HG03575 (cell line): ENCODE measurements around the gene AMN.

Source experiments
- ATAC-seq: cut with Tn5 transposase; IDR thresholded peaks from one replicate; pipeline ENCODE4 v1.9.1; 2021; ENCODE audit not compliant: unreplicated experiment, insufficient number of reproducible peaks, low FRiP score; ENCODE audit errors: extremely low read depth

Gene AMN

DNA sequence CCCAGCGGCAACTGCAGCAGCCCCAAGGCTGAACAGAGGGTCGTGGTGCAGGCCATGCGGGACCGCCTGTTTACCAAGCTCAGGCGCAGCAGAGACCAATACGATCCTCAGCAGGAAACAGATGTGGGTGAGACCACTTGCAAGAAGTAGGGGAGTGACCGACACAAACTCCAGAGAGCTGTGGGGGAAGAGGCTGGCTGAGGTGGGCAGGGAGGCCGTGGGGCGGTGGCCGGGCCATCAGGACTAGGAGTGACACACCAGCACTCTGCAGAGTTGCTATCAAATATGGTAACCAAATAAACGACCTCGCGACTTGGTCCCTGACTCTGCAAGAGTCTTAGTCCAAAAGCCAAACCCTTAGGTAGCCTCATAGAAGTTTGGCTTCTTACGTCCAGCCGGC, 30.6 kb downstream of the AMN start:
- ATAC-seq, result no peak

DNA sequence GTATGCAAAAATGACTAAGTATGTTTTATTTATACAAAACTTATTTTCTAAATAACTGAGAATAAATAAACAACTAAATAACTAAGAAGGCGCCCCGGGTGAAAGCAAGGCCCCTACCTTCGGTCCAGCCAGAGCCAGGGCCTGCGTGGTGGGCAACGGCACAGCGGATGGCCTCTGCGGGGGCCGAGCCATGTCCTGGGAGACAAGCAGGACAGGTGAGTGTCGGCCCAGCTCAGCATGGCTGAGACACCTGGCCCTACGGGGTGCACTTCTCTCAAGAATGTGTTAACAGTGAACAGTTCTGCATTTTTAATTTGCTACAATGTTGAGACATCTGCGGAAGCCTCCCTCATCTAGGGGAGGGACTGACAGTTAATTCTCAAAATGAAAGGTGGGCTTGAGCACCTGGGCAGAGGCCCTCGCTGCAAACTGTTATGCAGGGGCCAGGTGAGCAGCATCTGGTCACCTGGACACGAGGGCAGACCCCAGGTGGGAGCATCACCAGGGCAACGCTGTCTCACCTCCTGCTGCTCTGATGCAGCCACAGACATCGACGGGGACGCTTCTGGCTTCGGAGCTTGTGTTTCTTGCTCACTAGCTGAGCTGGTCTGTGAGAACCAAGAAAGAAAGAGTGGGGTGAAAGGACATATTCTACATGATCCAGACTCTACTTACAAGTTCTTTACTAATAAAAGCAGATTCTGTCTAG, 31.8 kb downstream of the AMN start:
- no peak for ATAC-seq

DNA sequence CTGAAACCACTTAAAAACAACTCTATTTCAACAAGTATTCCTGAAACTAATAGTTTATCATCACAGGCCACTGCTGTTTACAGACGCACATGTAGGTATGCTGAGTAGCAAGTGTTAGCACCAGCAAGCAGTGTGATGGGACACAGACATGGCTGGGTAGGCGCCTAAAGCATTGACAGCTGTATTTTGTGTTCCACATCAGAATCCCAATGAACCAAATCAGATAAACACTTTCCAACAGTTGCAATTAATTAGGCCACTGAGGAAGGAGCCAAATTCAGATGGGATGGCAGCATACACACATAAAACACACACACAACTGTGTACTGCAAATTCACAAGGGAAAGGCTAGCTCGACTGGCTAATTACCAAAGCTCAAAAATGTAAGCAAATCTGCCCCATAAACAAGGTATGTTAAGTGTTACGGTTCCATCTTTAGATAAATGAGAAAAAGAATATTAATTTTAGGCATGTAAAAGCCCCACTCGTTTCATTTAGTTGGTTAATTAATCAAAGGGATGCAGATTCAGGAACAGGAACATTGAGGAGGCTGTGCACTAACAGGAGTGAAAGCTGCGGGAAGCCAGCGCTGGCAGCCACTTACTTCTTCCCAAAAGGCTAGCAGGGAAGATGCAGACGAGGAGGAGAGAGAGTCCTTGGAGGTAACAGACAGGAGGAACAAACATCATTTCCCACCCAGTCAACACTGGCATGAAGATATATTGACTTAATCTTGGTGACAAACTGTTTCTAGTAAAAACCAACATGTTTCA, 33.4 kb downstream of the AMN start:
- ATAC-seq, result no peak

DNA sequence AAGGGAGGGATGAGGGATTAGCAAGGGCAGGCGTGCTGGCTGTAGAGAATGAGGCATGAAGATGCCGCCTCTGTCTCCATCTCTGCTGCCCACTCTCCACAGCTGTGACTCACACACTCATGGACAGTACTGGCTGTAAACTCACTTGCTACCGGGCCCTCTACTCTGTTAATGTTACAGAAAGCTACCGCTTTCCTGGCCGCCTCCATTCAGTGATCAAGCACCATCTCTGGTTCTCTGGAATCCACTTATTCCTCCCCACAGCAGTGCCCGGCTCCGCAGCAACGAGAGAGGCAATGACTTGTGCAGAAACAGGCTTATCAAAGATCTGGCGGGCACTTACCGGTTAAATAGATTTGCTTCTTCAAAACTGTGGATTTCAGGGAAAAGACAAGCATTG, 34.8 kb downstream of the AMN start:
- ATAC-seq, result no peak

DNA sequence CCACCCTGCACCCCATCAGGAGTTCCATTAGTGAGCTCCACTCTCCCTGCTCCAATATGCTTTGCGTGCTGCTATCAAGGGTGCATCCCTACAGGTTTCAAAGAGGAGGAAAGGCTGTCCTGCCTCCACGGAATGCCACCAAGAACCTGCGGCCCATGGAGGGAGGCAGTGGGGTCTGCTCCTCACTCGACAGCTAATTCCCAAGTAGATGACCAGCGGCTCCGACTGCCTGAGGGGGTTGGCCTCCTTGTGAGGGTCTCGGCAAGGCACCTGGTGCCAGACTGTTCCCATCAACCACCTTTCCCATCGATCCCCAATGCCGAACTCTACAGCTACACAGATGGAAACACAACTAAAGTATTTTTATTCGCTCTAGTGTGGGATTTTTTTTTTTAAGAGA, 36.0 kb downstream of the AMN start:
- no peak for ATAC-seq

DNA sequence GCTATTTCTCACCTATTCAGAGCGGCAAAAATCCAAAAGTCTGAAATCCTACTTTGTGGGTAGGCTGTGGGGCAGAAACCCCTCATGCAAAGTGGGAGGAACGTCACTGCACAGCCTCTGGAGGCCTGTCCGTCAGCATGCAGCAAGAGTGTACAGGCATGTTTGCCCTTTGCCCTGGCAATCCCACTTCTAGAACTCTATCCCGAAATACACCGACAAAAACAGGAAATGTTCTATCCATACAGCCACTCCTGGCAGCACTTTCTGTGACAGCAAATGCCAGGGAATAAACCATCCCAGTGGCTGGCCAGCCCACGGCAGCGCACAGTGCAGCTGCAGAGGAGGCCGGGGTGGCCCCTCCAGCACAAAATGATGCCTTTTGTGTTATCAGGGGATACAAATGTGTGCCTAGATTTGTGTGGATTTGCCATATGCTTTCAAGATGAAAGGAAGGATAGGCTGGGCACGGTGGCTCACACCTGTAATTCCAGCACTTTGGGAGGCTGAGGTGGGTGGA, 39.7 kb downstream of the AMN start:
- ATAC-seq, result no peak

DNA sequence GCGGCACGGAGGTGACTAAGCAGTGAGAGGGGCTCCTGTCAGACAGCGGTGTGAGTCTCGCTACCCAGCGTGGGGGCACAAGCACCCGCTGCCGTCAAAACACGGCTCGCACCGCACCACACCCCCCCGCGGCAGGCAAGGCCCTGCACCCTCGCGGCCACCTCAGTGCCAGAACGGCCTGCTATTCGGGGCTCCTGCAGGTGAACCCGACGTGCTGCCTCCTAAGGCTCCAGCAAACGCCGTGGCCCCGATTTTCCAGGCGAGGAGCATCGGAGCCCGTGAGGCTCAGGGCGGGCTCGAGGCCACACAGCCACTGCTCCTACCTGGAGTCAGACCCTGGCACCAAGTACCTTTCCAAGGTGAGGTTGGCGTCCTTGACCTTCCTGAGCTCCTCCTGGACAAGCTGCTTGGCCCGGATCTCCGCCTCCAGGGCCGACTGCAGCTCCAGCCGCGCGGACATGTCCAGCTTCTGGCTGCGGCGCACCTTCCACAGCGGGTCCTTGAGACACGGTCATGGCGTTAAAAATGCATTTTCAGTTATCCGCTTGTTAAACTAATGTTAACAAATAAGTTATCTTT, 41.8 kb downstream of the AMN start:
- no peak for ATAC-seq

DNA sequence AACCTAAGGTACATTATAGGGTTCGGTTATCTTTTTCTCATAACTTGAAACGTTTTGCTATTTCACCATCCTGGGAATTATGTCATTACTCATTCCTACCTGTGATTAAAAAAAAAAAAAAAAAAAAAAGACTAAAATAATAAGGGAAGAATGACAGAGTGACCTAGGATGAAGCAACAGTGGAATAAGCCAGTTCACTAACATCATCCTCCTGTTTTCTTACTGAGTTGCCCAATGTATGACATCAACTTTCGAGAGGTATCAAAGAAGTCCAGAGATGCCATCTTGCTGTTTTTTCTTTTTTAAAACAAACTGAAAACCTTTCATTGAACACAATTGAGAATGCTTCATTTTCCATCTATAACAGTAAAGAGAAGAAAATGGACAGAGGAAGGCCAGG, 42.8 kb downstream of the AMN start:
- ATAC-seq, result no peak

DNA sequence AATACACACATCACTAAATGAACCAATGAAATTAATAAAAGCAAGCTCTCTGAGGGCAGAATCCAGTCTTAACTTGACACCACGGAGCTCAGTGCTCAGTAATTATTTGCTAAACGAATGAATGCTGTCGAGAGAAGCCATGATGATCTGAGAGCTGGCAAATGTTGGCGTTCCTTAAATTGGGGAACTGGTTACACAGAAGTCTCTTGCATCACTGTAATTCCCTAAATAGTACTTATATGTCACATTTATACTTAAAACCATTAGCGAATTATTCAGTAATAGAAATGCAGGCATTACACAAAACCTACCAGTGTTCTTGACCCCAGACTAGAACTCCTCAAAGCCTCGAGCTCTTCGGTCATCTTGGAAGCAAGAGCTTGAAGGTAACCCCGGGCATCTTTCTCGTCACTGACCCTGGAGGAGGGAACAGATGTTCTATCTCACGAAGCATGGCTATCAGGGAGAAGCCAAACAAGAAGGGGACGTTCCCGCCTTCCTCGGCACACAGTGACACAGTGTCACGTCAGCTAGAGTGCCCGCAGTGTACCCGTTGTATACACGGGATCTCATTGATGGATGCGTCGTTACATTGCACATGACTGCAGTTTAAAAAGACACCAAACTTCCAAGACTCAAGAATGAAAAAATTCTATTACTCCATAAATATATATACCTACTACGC, 43.6 kb downstream of the AMN start:
- no peak for ATAC-seq

DNA sequence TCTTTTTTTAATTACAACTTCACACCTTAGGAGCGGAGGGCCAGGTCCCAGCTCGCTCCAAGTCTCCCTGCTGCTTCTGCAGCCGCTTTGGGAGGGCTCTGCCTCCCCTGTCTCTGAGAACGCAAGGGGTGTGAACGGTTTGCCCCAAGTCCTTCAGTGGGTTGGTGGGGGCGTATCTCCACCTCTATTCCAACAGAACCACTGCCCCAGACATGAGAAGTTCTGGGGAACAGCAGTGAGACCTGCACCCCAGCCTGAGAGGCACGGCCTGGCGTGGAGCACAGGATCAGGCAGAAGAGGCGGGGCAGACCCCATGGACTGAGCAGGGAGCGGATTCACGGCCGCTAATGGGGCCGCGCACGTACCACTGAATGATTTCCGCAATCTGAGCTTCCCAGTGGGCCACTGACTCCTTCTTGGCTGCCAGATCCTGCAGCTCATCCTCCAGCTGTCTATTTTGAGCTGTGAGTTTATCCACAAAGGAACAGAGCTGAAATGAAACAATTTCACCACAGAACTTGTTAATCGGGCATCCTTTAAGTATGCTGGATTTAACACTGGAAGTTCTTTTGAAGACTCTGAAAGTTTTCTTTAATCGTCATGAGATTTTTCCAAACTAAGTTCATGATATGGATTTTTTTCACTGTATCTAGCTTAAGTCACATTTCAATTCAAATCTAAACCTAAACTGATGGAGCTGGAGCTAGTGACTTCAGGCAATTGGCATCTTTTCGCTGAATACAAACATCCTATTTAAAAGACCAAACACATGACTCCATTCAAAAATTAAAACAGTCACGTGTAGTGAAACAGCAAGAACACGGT, 44.4 kb downstream of the AMN start:
- ATAC-seq, result no peak

DNA sequence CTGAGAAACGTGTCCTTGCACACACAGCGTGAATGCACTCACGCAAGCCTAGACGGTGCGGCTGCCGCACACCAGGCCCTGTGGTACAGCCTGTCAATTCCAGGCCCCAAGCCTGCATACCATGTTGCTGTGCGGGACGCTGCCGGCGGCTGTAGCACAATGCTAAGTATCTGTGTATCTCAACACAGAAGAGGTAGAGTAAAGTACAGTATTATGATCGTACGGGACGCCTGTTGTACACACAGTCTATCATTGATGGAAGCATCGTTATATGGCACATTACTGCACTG, 45.0 kb downstream of the AMN start:
- no peak for ATAC-seq

DNA sequence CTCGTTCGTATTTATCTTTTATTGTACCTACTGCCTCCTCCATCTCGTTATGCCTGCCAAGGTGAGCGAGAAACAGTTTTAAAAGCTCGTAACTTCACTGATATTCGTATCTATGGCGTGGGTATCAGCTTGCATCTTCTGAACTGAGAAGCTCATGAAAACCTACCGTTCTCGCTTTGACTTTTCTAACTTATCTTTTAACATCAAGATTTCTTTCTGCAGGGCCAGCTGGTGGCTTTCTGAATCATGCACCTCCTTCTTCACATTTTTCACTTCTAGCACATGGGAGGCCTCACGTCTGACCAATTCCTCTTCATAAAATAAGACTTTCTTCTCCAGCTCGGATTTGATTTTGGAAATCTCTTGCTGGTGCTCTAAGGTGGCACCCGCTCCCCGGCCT, 45.8 kb downstream of the AMN start:
- no peak for ATAC-seq

DNA sequence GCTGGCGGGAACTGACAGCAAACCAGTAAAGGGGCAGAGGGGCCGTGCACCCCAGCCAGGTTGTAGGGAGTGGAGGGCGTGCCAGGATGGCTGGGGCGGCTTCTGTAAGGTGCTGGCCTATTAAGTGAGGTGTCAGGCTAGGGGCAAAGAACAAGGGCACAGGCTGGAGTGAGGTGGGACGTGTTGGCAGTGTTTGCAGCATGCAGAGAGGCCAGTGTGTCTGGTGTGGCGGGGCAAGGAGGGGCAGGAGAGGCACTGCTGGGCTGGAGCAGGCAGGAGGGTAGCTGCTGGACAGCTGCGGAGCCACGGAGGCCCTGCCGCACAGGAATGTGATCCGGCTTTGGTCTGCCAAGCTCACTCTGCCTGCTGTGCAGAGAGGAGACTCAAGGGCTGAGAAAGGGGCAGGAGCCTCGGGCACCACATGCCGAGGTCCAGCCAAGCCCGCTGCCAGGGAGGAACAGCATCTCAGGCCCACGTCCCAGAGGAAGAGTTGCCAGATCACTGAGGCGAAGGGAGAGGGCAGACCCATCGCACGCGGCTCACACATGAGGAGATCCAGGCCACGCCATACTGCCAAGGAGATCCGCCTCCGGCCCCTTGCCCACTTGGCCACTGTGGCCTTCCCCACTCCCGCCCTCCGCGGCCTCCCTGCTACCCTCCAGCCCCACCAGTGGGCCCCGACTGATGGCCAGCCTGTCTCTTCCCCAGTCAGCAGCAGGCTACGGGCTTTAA, 46.8 kb downstream of the AMN start:
- ATAC-seq, result no peak

DNA sequence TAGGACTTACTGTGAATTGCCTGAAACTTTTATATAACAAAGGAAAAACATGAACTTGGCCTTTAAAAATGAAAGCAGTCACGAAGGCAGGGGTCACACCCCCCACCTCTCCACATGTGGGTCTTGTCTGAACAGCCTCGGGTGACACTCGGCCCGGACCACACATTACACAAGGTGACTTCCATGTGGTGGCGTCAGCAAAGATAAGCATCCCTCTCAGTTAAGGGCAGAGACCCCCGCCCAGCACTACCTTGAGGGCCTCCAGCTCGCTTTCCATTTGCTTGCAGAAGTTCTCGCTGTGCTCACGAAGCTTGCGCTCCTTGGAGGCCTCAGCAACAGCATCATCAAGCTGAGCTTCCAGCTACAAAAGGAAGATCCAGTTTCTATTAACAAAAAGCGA, 47.4 kb downstream of the AMN start:
- ATAC-seq, result no peak

DNA sequence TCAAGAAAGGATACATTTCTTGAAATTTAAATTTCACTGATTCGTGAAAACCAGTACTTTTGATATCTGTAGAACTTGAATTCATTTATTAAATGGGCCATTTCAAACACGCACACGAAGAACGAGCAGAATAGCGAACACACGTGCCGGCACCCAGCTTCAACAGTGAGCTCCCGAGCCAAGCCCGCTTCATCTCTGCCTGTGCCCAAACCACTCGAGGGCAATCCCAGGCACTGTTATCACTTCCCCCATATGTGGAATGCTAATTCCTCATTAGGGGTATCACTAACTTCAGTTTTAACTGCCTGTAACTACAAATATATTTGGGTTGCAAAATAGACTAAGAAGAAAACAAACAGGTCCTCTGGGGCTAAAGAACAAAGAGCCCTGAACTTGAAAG, 48.0 kb downstream of the AMN start:
- no peak for ATAC-seq

DNA sequence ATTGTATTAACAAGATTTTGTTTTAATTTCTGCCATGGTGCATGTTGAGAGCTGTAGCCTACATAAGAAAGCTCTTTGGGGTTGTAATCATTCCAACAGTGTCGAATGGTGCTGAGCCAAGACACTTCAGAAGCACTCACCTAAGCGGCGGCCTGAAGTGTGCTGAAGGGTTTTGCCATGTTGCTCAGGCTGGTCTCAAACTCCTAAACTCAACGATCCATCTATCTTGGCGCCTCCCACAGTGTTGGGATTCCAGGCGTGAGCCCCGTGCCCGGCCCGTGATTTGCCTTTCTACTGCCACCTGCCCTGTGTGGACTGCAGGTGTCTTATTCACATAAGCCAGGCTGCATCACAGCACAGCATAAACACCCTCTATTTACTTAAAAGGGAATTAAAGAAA, 48.9 kb downstream of the AMN start:
- ATAC-seq, result no peak

DNA sequence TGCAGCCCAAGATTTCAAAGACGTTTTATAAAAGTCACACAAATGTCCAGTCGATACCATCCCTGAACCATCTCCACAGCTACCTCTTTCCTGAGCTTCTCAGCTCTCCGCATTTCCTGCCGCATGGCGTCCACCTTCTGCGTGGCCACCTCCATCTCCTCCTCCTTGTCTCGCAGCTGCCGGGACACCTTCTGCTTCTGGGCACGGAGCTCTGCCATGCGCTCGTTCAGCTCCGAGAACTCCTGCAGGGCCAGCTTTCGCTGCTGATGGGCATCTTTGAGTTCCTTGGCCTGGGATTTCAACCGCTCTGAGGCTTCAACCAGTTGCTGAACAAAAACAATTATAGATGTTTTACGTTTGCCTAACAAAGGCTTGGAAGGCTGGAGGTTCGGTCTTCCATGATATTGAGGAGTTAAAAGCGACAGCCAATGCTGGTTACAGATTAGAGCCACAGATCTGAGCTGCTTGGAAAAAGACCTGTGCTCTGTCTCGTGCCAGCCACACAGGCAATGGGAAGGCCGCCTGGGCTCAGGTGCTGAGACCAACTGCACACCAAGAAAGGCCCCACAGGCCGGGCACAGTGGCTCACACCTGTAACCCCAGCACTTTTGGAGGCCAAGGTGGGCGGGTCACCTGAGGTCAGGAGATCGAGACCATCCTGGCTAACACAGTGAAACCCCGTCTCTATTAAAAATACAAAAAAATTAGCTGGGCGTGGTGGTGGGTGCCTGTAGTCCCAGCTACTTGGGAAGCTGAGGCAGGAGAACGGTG, 49.6 kb downstream of the AMN start:
- no peak for ATAC-seq
